ENCODE measurements around the gene ZNF100.

GRCh38 chr19:21694171-21694906 lies 73.0 kb downstream of the ZNF100 start:
- no peak for TF ChIP-seq MAX (IDR thresholded peaks at IDR 0.05; ENCODE audit: low read depth, low read length)
- TF ChIP-seq POLR2A (IDR thresholded peaks at IDR 0.05; ENCODE audit: extremely low read depth, insufficient read length) = no peak
